K562 (cell line): ENCODE measurements around the gene IFT22. TPM values are rescaled to one million over a fixed set of nuclear protein-coding genes. Genes with fewer than 3 reads are reported as not detected.
A peak's percentile ranks its signal among the peaks of the same experiment; 100 is the strongest.

Experiments
- ATF4 ChIP-seq: fragments of 450-650 bp; formaldehyde crosslinking; IDR thresholded peaks from 2 replicates; pipeline ENCODE4 v1.4.0; 2022; ENCODE audit warnings: mild to moderate bottlenecking, moderate library complexity
- CHCHD3 ChIP-seq: fragments of 250-450 bp; sonication (Bioruptor Pico); IDR thresholded peaks from 2 replicates; pipeline ENCODE4 v2.1.2; 2022; ENCODE audit warnings: mild to moderate bottlenecking
- CREB3 ChIP-seq: fragments of 450-650 bp; conservative IDR thresholded peaks from 2 replicates; pipeline ENCODE4 v1.6.1; 2016; ENCODE audit warnings: missing genetic modification characterization, low read depth, mild to moderate bottlenecking, missing compliant biosample characterization, moderate library complexity
- ELK3 ChIP-seq: fragments of 450-650 bp; formaldehyde crosslinking; IDR thresholded peaks from 2 replicates; pipeline ENCODE4 v1.4.0; 2020; ENCODE audit warnings: mild to moderate bottlenecking
- GATAD2B ChIP-seq: fragments of 450-650 bp; IDR thresholded peaks from 2 replicates; pipeline ENCODE4 v1.6.1; 2017; ENCODE audit warnings: mild to moderate bottlenecking, borderline replicate concordance
- JUNB ChIP-seq: fragments of 450-650 bp; formaldehyde crosslinking; conservative IDR thresholded peaks from 2 replicates; pipeline ENCODE4 v1.4.0; 2020; ENCODE audit warnings: mild to moderate bottlenecking
- KAT8 ChIP-seq: fragments of 450-650 bp; IDR thresholded peaks from 2 replicates; pipeline ENCODE4 v1.6.1; 2016; ENCODE audit warnings: low read depth, mild to moderate bottlenecking
- MIER1 ChIP-seq: fragments of 450-650 bp; IDR thresholded peaks from 2 replicates; pipeline ENCODE4 v1.6.1; 2016; ENCODE audit warnings: antibody characterized with exemption, mild to moderate bottlenecking, low read depth
- NRF1 ChIP-seq, 2 experiments: fragments of 450-650 bp; IDR thresholded peaks in 1 of 2; conservative IDR thresholded peaks in 1 of 2; 2 replicates each; pipeline ENCODE4 v1.6.1; 2014; ENCODE audit warnings: mild to moderate bottlenecking in 2 of 2
- SFPQ ChIP-seq: fragments of 200-400 bp; formaldehyde crosslinking; IDR thresholded peaks from 2 replicates; pipeline ENCODE4 v1.6.1; 2017; ENCODE audit warnings: mild to moderate bottlenecking, low read depth, low read length, moderate library complexity
- SIRT6 ChIP-seq: IDR thresholded peaks from one replicate; pipeline ENCODE4 v1.6.1; 2012; ENCODE audit warnings: low read depth, mild to moderate bottlenecking, control low read depth, inconsistent platforms, low read length, moderate library complexity
- TBL1XR1 ChIP-seq, 2 experiments: IDR thresholded peaks; 2 replicates each; pipeline ENCODE4 v1.6.1; 2012; ENCODE audit warnings: improper control_type of control experiment in 2 of 2, low read length in 2 of 2, mild to moderate bottlenecking in 1 of 2
- TCF7 ChIP-seq: sonication (generic); IDR thresholded peaks from 2 replicates; pipeline ENCODE4 v1.6.1; 2016; ENCODE audit warnings: antibody characterized with exemption, borderline replicate concordance
- TEAD1 ChIP-seq, 2 experiments: fragments of 450-650 bp in 1 of 2; sonication (generic) in 1 of 2; formaldehyde crosslinking; IDR thresholded peaks; 2 replicates each; pipeline versions ENCODE4 v1.4.0 to v1.8.0; 2020 to 2022; ENCODE audit warnings: mild to moderate bottlenecking in 2 of 2, missing genetic modification reagents in 1 of 2
- THRA ChIP-seq: fragments of 450-650 bp; IDR thresholded peaks from 2 replicates; pipeline ENCODE4 v1.6.1; 2017; ENCODE audit warnings: mild to moderate bottlenecking, moderate library complexity
- ZBTB43 ChIP-seq: sonication (generic); formaldehyde crosslinking; IDR thresholded peaks from 2 replicates; pipeline ENCODE4 v1.8.0; 2023; ENCODE audit warnings: mild to moderate bottlenecking, missing genetic modification reagents
- ZNF395 ChIP-seq: fragments of 200-800 bp; sonication (Bioruptor generic); IDR thresholded peaks from 2 replicates; pipeline ENCODE4 v1.6.1; 2017; ENCODE audit warnings: missing genetic modification characterization, missing compliant biosample characterization
- polyA plus RNA-seq, 8 experiments: library from polyadenylated mRNA; depleted of rRNA in 4 of 8; stranded (reverse) in 5 of 8; unstranded in 3 of 8; fragments of >200 nt; fragmentation: Nextera tagmentation in 2 of 8; fragmentation: Illumina TruSeq in 1 of 8; extraction: Ambion mirVana in 2 of 8; extraction: Trizol in 1 of 8; gene quantifications; 2 replicates each; pipeline versions ENCODE4 v1.2.1 to v1.2.3, GENCODE V29; 2011 to 2014; ENCODE audit warnings: inconsistent platforms in 1 of 8, missing spikeins in 1 of 8
- total RNA-seq, 7 experiments: library from RNA; depleted of rRNA in 6 of 7; stranded (reverse); fragments of >200 nt in 6 of 7; fragmentation: Illumina TruSeq in 2 of 7; extraction: Trizol in 2 of 7; gene quantifications; 2 replicates each; pipeline versions ENCODE4 v1.2.1 to v1.2.3, GENCODE V29; 2011 to 2021; ENCODE audit warnings: low replicate concordance in 1 of 7

IFT22 gene
- total and polyA plus RNA-seq, 9 of the 15 experiments (the other 6 are each of a cell fraction or from before 2014, with no cell fraction given), result 6.3 to 18.2 (median 7.7) TPM

- TF ChIP-seq ZNF395 (peak; percentile 73; the same call in 1 of the 2 replicates), ATF4 (CRISPR knock-in tag) (no peak), TBL1XR1 (IDR thresholded peaks at IDR 0.05; ENCODE audit: low read length in 2 of 2) (peak; percentile 17 to 70; a peak in 3 of 4 replicates), CHCHD3 (CRISPR knock-in tag) (no peak), SIRT6 (no peak), JUNB (CRISPR knock-in tag) (no peak), ZBTB43 (CRISPR knock-in tag) (no peak), MIER1 (0 out of 2 replicates have a peak, but pooled peaks have one; percentile 32), SFPQ (no peak), ELK3 (no peak), GATAD2B (no peak), KAT8 (no peak), CREB3 (tag) (no peak), TEAD1 (CRISPR knock-in tag; IDR thresholded peaks at IDR 0.05) (0 out of 4 replicates have a peak, but pooled peaks have one; percentile 4 to 48), THRA (no peak), NRF1 (conservative IDR thresholded peaks at IDR 0.05 in 1 of 2, IDR thresholded peaks at IDR 0.05 in 1 of 2) (no peak), TCF7 (no peak)
Observed at GRCh38 chr7:101265622-101266516, 55.7 kb downstream of the IFT22 start (continued).
